H1 (cell line): Measurements from ENCODE around the gene MED13.

Source experiments
- BRCA1 ChIP-seq: IDR thresholded peaks from 2 replicates; pipeline ENCODE4 v1.6.1; 2012; ENCODE audit warnings: low read depth, low read length, improper control_type of control experiment
- CHD2 ChIP-seq: IDR thresholded peaks from 2 replicates; pipeline ENCODE4 v1.6.1; 2012; ENCODE audit warnings: low read length, improper control_type of control experiment
- CHD7 ChIP-seq: fragments of 300-600 bp; sonication (generic); IDR thresholded peaks from 2 replicates; pipeline ENCODE4 v1.7.1; 2012; ENCODE audit warnings: low read length, moderate library complexity, mild to moderate bottlenecking, inconsistent platforms; ENCODE audit not compliant: insufficient replicate concordance
- CTCF ChIP-seq, 3 experiments: IDR thresholded peaks; 1 replicate in 2 of 3; 2 replicates in 1 of 3; pipeline versions ENCODE4 v1.5.1 to v1.6.1; 2011; ENCODE audit warnings: low read length in 3 of 3, mild to moderate bottlenecking in 3 of 3, inconsistent platforms in 2 of 3, low read depth in 1 of 3, moderate library complexity in 1 of 3; ENCODE audit not compliant: insufficient read depth in 1 of 3; ENCODE audit errors: control extremely low read depth in 1 of 3
- EP300 ChIP-seq, 2 experiments: IDR thresholded peaks; 1 replicate in 1 of 2; 2 replicates in 1 of 2; pipeline ENCODE4 v1.6.1; 2011 to 2012; ENCODE audit warnings: low read depth in 2 of 2, low read length in 2 of 2, mild to moderate bottlenecking in 2 of 2, borderline replicate concordance in 1 of 2, inconsistent platforms in 1 of 2, moderate library complexity in 1 of 2
- JUND ChIP-seq: IDR thresholded peaks from 2 replicates; pipeline ENCODE4 v1.6.1; 2011; ENCODE audit warnings: mild to moderate bottlenecking, improper control_type of control experiment, low read length
- MAX ChIP-seq: IDR thresholded peaks from 2 replicates; pipeline ENCODE4 v1.6.1; 2012; ENCODE audit warnings: inconsistent platforms
- POLR2A ChIP-seq, 2 experiments: IDR thresholded peaks; 1 replicate in 1 of 2; 2 replicates in 1 of 2; pipeline ENCODE4 v1.6.1; 2011; ENCODE audit warnings: low read depth in 2 of 2, low read length in 2 of 2, mild to moderate bottlenecking in 2 of 2; ENCODE audit errors: control extremely low read depth in 1 of 2
- YY1 ChIP-seq: IDR thresholded peaks from 2 replicates; pipeline ENCODE4 v1.6.1; 2011; ENCODE audit warnings: low read depth, mild to moderate bottlenecking, low read length
- ZNF274 ChIP-seq: IDR thresholded peaks from 2 replicates; pipeline ENCODE4 v1.7.0; 2012; ENCODE audit warnings: low read length, borderline replicate concordance; ENCODE audit errors: extremely low read depth
- TF ChIP-seq, protein P1 (sequence below): IDR thresholded peaks from 2 replicates; pipeline ENCODE4 v1.6.1; 2011; ENCODE audit warnings: low read length, improper control_type of control experiment

DNA sequence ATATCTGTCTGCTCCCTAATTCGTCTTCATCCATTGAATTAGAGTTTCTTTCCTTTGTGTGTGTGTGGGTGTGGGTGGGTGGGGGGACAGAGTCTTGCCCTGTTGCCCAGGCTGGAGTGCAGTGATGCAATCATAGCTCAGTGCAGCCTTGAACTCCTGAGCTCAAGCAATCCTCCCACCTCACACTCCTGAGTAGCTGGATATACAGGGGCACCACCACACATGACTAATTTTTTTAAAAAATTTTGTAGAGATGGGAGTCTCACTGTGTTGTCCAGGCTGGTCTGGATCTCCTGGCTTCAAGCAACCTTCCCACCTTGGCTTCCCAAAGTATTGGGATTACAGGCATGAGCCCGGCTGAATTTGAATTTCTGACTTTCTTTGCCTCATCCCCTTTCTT, 34.5 kb upstream of the MED13 start:
- no peak for TF ChIP-seq POLR2A (IDR thresholded peaks at IDR 0.05; ENCODE audit: control extremely low read depth in 1 of 2, low read depth in 2 of 2, low read length in 2 of 2)
- TF ChIP-seq ZNF274 = no peak
- no peak for TF ChIP-seq CHD2
- no peak for TF ChIP-seq CTCF (IDR thresholded peaks at IDR 0.05; ENCODE audit: control extremely low read depth in 1 of 3, insufficient read depth in 1 of 3, low read depth in 1 of 3, low read length in 3 of 3)
- no peak for TF ChIP-seq MAX
- no peak for TF ChIP-seq CHD7
- TF ChIP-seq EP300 (IDR thresholded peaks at IDR 0.05; ENCODE audit: borderline replicate concordance in 1 of 2, low read depth in 2 of 2, low read length in 2 of 2) = no peak
- TF ChIP-seq JUND = no peak
- no peak for TF ChIP-seq BRCA1
- TF ChIP-seq, protein P1, sequence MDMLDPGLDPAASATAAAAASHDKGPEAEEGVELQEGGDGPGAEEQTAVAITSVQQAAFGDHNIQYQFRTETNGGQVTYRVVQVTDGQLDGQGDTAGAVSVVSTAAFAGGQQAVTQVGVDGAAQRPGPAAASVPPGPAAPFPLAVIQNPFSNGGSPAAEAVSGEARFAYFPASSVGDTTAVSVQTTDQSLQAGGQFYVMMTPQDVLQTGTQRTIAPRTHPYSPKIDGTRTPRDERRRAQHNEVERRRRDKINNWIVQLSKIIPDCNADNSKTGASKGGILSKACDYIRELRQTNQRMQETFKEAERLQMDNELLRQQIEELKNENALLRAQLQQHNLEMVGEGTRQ = no peak
- TF ChIP-seq YY1 = no peak
